ENCODE data around the gene ZBTB12. TPM values are rescaled to one million over a fixed set of nuclear protein-coding genes. Genes with fewer than 3 reads are reported as not detected.
A peak's percentile ranks its signal among the peaks of the same experiment; 100 is the strongest.

Gene ZBTB12
- total RNA-seq, 2 donors from 2014 or later: 25.4 to 29.9 TPM

DNA sequence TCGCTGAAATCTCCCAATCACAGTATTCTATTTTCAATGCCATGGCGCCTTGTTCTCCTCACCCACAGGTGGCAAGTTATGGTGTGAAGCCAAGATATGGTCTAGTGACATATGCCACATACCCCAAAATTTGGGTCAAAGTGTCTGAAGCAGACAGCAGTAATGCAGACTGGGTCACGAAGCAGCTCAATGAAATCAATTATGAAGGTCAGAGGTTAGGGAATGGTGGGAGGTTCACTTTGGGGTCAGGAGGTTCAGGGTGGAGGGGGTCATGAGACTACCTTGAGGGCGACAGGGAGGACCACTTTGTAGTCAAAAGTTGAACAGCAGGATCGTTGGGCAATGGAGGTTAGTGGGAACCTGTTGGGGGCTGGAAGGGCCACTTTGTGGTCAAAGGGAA, 46.4 kb upstream of the ZBTB12 start:
- Mint-ChIP-seq H3K36me3 (ENCODE audit: low read depth) (peaks cover 15% of the 10 kb centered on the region), H3K4me1 (no peaks in the 10 kb centered on the region), H3K27ac (no peak overlapping the region), H3K27me3 (ENCODE audit: insufficient read depth) (peaks cover 53% of the 10 kb centered on the region), H3K4me3 (no peak overlapping the region), H3K9me3 (no peaks in the 10 kb centered on the region)
- Histone ChIP-seq H3K4me3 (ENCODE audit: low read length) (no peak overlapping the region), H3K36me3 (ENCODE audit: control insufficient read depth, insufficient read depth, low read length) (peaks cover 30% of the 10 kb centered on the region), H3K9ac (ENCODE audit: extremely low read depth, low read length, poor library complexity, severe bottlenecking) (no peak overlapping the region), H3K27ac (ENCODE audit: low read depth, low read length) (no peak overlapping the region), H3K4me1 (ENCODE audit: control insufficient read depth, insufficient read depth, low read length) (no peaks in the 10 kb centered on the region), H3K9me3 (ENCODE audit: control insufficient read depth, low read length) (no peaks in the 10 kb centered on the region), H3K27me3 (ENCODE audit: control insufficient read depth, insufficient read depth, low read length, poor library complexity, severe bottlenecking) (peaks cover 31% of the 10 kb centered on the region)
- WGBS, 2 experiments (ENCODE audit: insufficient coverage in 1 of 2, insufficient read length in 1 of 2): 88 to 94% methylated on average over 4 to 5 of the region's 5 CpGs
- no peak for DNase-seq
- TF ChIP-seq, protein P1, sequence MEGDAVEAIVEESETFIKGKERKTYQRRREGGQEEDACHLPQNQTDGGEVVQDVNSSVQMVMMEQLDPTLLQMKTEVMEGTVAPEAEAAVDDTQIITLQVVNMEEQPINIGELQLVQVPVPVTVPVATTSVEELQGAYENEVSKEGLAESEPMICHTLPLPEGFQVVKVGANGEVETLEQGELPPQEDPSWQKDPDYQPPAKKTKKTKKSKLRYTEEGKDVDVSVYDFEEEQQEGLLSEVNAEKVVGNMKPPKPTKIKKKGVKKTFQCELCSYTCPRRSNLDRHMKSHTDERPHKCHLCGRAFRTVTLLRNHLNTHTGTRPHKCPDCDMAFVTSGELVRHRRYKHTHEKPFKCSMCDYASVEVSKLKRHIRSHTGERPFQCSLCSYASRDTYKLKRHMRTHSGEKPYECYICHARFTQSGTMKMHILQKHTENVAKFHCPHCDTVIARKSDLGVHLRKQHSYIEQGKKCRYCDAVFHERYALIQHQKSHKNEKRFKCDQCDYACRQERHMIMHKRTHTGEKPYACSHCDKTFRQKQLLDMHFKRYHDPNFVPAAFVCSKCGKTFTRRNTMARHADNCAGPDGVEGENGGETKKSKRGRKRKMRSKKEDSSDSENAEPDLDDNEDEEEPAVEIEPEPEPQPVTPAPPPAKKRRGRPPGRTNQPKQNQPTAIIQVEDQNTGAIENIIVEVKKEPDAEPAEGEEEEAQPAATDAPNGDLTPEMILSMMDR (conservative IDR thresholded peaks at IDR 0.05): no peak

DNA sequence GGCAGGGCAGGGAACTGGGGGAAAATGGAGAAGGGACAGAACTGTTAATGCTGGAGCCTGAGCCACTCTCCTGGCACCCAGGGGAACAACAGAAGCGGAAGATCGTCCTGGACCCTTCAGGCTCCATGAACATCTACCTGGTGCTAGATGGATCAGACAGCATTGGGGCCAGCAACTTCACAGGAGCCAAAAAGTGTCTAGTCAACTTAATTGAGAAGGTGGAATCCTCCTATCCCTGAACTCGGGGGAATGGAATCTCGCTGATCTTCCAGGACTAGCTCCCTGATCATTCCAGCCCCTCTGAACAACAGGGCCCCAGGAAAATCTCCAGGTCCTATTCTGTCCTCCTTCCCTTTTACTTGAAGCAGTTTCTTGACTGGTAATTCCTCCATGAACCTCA, 46.0 kb upstream of the ZBTB12 start:
- TF ChIP-seq, protein P1 (conservative IDR thresholded peaks at IDR 0.05): no peak
- H3K9me3 Mint-ChIP-seq: no peaks in the 10 kb centered on the region

DNA sequence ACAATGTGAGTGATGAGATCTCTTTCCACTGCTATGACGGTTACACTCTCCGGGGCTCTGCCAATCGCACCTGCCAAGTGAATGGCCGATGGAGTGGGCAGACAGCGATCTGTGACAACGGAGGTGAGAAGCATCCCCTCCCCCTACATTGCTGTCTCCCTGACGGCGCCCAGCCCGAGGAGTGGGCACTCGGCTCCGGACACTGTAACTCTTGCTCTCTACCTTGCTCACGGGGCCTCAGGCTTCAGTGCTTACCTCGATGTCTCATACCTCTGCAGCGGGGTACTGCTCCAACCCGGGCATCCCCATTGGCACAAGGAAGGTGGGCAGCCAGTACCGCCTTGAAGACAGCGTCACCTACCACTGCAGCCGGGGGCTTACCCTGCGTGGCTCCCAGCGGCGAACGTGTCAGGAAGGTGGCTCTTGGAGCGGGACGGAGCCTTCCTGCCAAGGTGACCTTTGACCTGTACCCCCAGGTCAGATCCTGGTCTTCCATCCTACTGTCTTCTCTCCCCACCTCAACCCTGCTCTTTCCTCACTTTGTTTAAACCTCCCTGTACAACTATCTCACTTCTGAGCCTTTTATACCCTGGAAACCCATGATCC, 45.3 kb upstream of the ZBTB12 start:
- no peak overlapping the region for H3K4me3 Mint-ChIP-seq
- H3K27ac Mint-ChIP-seq: no peak overlapping the region
- Histone ChIP-seq H3K27ac (ENCODE audit: low read depth, low read length) (no peak overlapping the region), H3K4me3 (ENCODE audit: low read length) (no peak overlapping the region), H3K9me3 (ENCODE audit: control insufficient read depth, low read length) (no peaks in the 10 kb centered on the region), H3K27me3 (ENCODE audit: control insufficient read depth, insufficient read depth, low read length, poor library complexity, severe bottlenecking) (peaks cover 42% of the 10 kb centered on the region), H3K4me1 (ENCODE audit: control insufficient read depth, insufficient read depth, low read length) (no peaks in the 10 kb centered on the region), H3K36me3 (ENCODE audit: control insufficient read depth, insufficient read depth, low read length) (peaks cover 19% of the 10 kb centered on the region), H3K9ac (ENCODE audit: extremely low read depth, low read length, poor library complexity, severe bottlenecking) (no peak overlapping the region)
- H3K9me3 Mint-ChIP-seq: no peaks in the 10 kb centered on the region
- TF ChIP-seq, protein P1 (conservative IDR thresholded peaks at IDR 0.05): no peak
- peaks cover 65% of the 10 kb centered on the region for H3K27me3 Mint-ChIP-seq (ENCODE audit: insufficient read depth)
- DNase-seq: peak; percentile 35
- no peaks in the 10 kb centered on the region for H3K4me1 Mint-ChIP-seq
- WGBS, 2 experiments (ENCODE audit: insufficient coverage in 1 of 2, insufficient read length in 1 of 2): 86 to 88% methylated on average over 17 to 24 of the region's 24 CpGs
- peaks cover 8% of the 10 kb centered on the region for H3K36me3 Mint-ChIP-seq (ENCODE audit: low read depth)

More for the DNA sequence above, 46.0 kb upstream of the ZBTB12 start:
- Mint-ChIP-seq H3K4me1 (no peaks in the 10 kb centered on the region), H3K27ac (no peak overlapping the region), H3K4me3 (no peak overlapping the region), H3K36me3 (ENCODE audit: low read depth) (peaks cover 11% of the 10 kb centered on the region), H3K27me3 (ENCODE audit: insufficient read depth) (peaks cover 58% of the 10 kb centered on the region)
- Histone ChIP-seq H3K4me1 (ENCODE audit: control insufficient read depth, insufficient read depth, low read length) (no peaks in the 10 kb centered on the region), H3K27ac (ENCODE audit: low read depth, low read length) (no peak overlapping the region), H3K27me3 (ENCODE audit: control insufficient read depth, insufficient read depth, low read length, poor library complexity, severe bottlenecking) (peaks cover 35% of the 10 kb centered on the region), H3K4me3 (ENCODE audit: low read length) (no peak overlapping the region), H3K36me3 (ENCODE audit: control insufficient read depth, insufficient read depth, low read length) (peaks cover 26% of the 10 kb centered on the region), H3K9me3 (ENCODE audit: control insufficient read depth, low read length) (no peaks in the 10 kb centered on the region), H3K9ac (ENCODE audit: extremely low read depth, low read length, poor library complexity, severe bottlenecking) (no peak overlapping the region)
- no peak for DNase-seq
- WGBS, 2 experiments (ENCODE audit: insufficient coverage in 1 of 2, insufficient read length in 1 of 2): 86 to 95% methylated on average over 4 of the region's 4 CpGs
